ENCODE results near the gene TIMM29.

GRCh38 chr19:10920288-10920655 lies 8.3 kb upstream of the TIMM29 start:
- no peak for TF ChIP-seq CTCF (IDR thresholded peaks at IDR 0.05)
- no peak for TF ChIP-seq EP300 (IDR thresholded peaks at IDR 0.05)
- no peak for TF ChIP-seq POLR2A (IDR thresholded peaks at IDR 0.05)
